Osteocyte (in vitro differentiated cells): Measurements from ENCODE around the gene NBPF1. TPM values are rescaled to one million over a fixed set of nuclear protein-coding genes. Genes with fewer than 3 reads are reported as not detected.
A peak's percentile ranks its signal among the peaks of the same experiment; 100 is the strongest.
"Not testable (repeated sequence)": the region's sequence is repeated elsewhere in the genome, so short reads cannot be mapped to it uniquely, and the experiment has no call there.

ENCODE experiments used
- DNase-seq: peaks from one replicate; pipeline ENCODE4 v3.0.0; 2021; ENCODE audit warnings: mixed read lengths; ENCODE audit not compliant: unreplicated experiment; ENCODE audit errors: extremely low spot score
- H3K27ac Mint-ChIP-seq: one replicate; pipeline ENCODE4 v1.8.0; 2021; ENCODE audit warnings: mild to moderate bottlenecking, mixed read lengths; ENCODE audit not compliant: unreplicated experiment
- H3K27me3 Mint-ChIP-seq: one replicate; pipeline ENCODE4 v1.8.0; 2021; ENCODE audit warnings: mixed read lengths; ENCODE audit not compliant: unreplicated experiment
- H3K36me3 Mint-ChIP-seq: one replicate; pipeline ENCODE4 v1.8.0; 2021; ENCODE audit warnings: mixed read lengths; ENCODE audit not compliant: unreplicated experiment
- H3K4me1 Mint-ChIP-seq: one replicate; pipeline ENCODE4 v1.8.0; 2021; ENCODE audit warnings: mixed read lengths; ENCODE audit not compliant: unreplicated experiment
- H3K4me3 Mint-ChIP-seq: one replicate; pipeline ENCODE4 v1.8.0; 2021; ENCODE audit warnings: mild to moderate bottlenecking, moderate library complexity, mixed read lengths; ENCODE audit not compliant: unreplicated experiment
- H3K9me3 Mint-ChIP-seq: one replicate; pipeline ENCODE4 v1.8.0; 2021; ENCODE audit warnings: mixed read lengths; ENCODE audit not compliant: unreplicated experiment
- total RNA-seq: library from RNA; stranded (reverse); gene quantifications from 2 replicates; pipeline ENCODE4 v1.2.1, GENCODE V29; 2021
- TF ChIP-seq, protein P1 (sequence below): fragments of 200-600 bp; sonication (generic); IDR thresholded peaks from 2 replicates; pipeline ENCODE4 v1.5.0; 2021; ENCODE audit warnings: antibody characterized with exemption, mild to moderate bottlenecking, moderate library complexity

Gene NBPF1
- total RNA-seq, 1 donor from 2014 or later: 50.1 TPM

DNA sequence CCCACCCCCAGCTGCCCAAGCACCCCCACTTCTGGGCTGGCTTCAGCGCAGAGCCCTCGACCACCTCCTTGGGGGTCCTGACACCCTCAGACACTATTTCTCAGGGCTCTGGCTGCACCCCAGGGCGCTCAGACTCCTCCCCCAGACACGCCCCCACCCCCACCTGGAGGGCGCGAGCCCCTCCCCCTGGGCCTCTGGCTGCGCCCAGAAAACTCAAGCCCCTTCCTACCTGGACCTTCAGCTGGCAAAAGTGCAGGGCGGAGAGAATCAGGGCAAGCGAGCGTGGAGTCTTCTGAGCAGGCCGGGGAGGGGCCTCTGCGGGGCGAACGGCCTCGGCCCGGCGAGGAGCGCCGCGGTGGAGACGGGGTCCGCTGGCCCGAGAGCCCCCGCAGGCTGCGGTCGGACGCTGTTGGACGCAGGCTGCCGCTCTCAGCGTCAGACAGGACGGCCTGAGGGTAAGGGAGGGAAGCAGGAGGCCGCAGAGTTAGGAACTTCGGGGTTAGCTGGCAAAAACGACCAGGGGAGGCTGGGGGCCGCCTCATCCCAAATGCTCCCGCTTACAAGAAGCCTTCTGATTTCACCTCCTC is 17.4 kb upstream of the NBPF1 start:
- Mint-ChIP-seq H3K9me3 (no peaks in the 10 kb centered on the region), H3K4me3 (no peak overlapping the region), H3K27me3 (no peaks in the 10 kb centered on the region), H3K27ac (no peak overlapping the region), H3K36me3 (peaks cover 70% of the 10 kb centered on the region), H3K4me1 (no peaks in the 10 kb centered on the region)
- TF ChIP-seq, protein P1, sequence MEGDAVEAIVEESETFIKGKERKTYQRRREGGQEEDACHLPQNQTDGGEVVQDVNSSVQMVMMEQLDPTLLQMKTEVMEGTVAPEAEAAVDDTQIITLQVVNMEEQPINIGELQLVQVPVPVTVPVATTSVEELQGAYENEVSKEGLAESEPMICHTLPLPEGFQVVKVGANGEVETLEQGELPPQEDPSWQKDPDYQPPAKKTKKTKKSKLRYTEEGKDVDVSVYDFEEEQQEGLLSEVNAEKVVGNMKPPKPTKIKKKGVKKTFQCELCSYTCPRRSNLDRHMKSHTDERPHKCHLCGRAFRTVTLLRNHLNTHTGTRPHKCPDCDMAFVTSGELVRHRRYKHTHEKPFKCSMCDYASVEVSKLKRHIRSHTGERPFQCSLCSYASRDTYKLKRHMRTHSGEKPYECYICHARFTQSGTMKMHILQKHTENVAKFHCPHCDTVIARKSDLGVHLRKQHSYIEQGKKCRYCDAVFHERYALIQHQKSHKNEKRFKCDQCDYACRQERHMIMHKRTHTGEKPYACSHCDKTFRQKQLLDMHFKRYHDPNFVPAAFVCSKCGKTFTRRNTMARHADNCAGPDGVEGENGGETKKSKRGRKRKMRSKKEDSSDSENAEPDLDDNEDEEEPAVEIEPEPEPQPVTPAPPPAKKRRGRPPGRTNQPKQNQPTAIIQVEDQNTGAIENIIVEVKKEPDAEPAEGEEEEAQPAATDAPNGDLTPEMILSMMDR: no peak
- peak; percentile 94 for DNase-seq

DNA sequence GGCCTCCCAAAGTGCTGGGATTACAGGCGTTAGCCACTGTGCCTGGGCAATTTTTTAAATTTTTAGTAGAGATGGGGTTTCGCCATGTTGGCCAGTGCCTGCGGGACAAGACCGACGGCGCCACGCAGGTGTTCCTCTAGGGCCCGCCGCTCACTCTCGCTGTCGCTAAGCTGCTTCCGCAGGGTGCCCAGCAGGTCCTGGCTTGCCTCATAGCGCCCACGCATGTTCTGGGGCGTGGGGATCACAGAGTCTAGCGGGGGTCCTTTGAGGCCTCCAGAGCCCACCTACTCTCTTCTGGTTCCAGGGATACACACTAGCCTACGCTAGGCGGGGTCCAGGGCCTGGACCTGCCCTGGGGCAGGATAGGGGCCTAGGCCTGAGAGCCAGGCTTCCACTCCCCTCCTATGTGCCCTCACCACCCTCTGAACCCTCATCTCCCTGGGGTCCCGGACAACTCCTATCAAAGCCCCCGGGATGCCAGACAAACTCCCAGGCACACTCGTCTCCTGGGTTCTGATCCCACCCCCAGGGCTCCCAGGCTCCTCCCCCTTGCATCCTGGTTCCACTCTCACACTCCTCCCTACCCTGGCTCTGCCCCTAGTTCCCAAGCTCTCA is 16.7 kb upstream of the NBPF1 start:
- H3K9me3 Mint-ChIP-seq, H3K4me3 Mint-ChIP-seq, H3K27ac Mint-ChIP-seq, H3K4me1 Mint-ChIP-seq, H3K27me3 Mint-ChIP-seq: not testable (repeated sequence)
- peak; percentile 94 for DNase-seq
- peaks cover 72% of the 10 kb centered on the region for H3K36me3 Mint-ChIP-seq

DNA sequence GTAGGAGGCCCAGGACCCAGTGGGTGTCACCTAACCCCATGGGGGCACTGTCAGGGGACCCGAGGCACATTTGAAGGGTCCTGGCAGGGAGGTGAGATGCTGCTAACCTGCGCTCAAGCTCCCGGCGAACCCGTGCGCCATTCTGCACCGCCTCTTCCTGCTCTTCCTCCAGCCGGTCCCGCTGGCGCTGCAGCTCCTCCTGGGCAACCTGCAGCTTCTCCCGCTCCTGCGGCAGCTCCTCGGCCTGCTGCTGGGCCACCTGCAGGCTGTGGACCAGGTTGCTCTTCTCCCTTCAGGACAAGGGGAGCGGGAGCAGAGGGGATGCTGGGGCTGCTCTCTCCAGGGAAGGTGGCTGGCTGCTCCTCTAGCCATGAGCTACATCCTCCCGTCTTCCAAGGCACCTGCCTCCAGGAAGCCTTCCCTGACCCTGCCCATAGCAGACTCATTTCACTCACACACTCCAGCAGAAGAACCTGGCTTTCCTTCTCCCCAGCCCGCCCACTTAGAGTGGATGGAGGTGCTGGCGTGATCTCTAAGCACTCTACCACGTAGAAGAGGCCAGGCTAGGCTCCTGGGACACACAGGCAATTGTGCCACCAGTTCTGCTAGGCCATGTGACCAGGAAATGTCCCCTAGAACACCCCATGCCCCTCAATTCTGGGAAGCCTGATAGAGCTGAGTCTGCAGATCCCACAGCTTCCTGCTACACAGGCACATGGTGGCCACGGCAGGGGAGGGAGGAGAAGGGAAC is 15.2 kb upstream of the NBPF1 start:
- Mint-ChIP-seq H3K27ac (no peak overlapping the region), H3K9me3 (no peaks in the 10 kb centered on the region), H3K36me3 (peaks cover 62% of the 10 kb centered on the region), H3K4me3 (no peak overlapping the region), H3K4me1 (no peaks in the 10 kb centered on the region), H3K27me3 (no peaks in the 10 kb centered on the region)
- DNase-seq: peak; percentile 93
- TF ChIP-seq, protein P1: no peak

DNA sequence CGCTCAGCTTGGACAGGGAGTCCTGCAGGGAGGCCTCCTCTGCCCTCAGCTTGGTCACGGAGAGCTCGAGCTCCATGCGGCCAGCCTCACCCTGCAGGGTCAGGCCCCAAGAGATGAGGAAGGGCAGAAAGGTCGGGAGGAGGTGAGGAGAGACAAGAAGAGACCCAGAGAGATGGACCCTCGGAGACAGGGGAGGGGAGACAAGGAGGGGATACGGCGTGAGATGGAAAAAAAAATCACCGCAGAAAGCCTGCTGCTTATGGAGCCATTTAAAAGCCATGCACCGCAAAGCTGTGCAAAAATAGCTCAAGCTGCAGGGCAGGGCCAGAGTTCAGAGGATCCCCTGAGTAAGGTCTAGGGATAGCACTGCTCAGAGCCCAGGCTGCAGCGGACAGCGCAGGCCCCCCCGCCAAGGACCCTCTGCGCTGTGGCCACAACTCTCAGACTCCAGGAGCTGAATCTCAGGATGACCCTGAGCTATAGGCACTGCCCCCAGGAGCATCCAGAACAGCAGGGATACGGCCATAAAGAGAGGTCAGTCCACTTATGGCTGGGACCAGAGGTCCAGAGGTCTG is 13.1 kb upstream of the NBPF1 start:
- H3K4me1 Mint-ChIP-seq, DNase-seq, H3K4me3 Mint-ChIP-seq: not testable (repeated sequence)

DNA sequence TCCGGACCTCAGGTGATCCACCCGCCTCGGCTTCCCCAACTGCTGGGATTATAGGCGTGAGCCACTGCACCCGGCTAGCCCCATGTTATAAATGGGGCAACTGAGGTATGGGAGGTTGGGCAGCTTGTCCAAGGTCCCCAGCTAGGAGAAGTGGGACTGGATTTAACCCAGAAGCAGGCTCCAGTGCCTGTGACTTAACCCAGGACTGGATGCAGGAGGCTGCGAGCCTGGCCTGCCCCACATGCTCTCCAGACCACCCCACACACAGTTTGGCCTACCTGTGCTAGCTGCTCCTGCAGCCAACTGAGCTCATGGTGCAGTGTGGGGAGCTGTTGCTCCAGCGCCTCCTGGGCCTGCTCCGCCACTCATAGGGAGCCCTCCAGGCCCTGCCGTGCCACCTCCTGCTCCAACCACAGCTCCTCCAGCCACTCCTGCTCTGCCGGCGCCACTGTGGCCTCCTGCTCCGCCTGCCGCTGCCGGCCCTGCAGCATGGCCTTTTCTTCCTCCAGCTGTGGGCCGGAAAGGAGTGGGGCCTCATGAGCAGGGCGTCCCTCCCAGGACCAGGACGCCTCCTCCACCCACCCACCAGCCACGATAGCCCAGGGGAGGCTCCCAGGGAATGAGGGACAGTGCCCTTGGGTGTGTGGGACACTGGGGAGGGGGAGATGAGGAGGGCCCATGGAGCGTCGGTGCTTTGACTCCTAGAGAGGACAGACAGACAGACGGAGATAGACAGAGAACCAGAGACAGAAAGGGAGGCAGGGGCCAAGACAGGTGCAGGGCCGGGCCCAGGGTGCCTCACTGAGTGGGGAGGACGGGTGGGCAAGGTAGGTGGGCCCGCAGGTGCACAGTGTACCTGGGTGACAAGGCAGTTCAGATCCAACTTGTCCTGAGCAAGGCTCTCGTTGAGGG is 12.4 kb upstream of the NBPF1 start:
- H3K9me3 Mint-ChIP-seq: no peaks in the 10 kb centered on the region
- DNase-seq: peak; percentile 94
- peaks cover 40% of the 10 kb centered on the region for H3K36me3 Mint-ChIP-seq
- H3K27ac Mint-ChIP-seq: no peak overlapping the region
- no peak overlapping the region for H3K4me3 Mint-ChIP-seq
- TF ChIP-seq, protein P1: no peak
- no peaks in the 10 kb centered on the region for H3K4me1 Mint-ChIP-seq
- H3K27me3 Mint-ChIP-seq: no peaks in the 10 kb centered on the region

More for the DNA sequence above, 13.1 kb upstream of the NBPF1 start:
- not testable (repeated sequence) for H3K27me3 Mint-ChIP-seq, H3K9me3 Mint-ChIP-seq, H3K27ac Mint-ChIP-seq
- H3K36me3 Mint-ChIP-seq: peaks cover 45% of the 10 kb centered on the region

DNA sequence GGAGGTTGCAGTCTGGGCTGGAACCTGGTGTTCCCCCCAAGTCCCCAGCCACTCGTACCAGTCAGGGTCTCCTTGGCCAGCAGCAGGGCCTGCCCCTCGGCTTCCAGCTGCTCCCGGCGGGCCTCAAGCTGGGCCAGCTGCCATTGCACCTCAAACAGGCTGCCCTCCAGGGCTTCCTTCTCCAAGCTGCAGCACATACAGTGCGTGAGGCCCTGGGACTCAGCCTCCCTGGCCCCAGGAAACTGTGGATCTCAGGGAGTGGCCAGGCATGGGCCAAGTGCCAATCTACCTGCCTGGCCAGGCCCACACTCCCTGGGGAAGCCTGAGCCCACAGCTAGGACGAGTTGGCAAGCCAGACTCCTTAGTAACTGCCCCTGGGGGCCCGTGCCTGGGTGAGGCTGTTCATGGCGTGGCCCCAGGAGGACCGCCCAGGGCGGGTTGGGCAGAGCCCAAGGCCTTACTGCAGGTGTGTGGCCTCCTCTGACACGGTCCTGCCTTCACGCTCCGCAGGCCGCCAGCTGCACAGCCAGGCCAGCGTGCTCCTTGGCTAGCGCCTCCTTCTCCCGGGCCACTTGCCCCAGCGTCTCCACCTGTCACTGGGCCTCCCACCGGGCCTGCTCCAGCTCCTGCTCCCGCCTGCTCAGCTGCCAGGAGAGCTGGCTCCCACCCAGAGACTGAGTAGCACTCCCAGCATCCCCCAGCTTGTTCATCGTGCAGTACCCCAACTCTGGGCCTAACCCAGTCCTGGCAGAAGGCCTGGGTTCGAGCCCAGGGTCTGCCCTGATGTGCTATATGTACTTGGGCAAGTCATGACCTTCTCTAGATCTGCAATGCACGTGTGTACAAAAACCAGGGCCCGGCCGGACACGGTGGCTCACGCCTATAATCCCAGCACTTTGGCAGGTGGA is 10.7 kb upstream of the NBPF1 start:
- DNase-seq: peak; percentile 90
- not testable (repeated sequence) for H3K9me3 Mint-ChIP-seq, H3K4me1 Mint-ChIP-seq, H3K27me3 Mint-ChIP-seq, H3K27ac Mint-ChIP-seq, H3K4me3 Mint-ChIP-seq
- H3K36me3 Mint-ChIP-seq: peaks cover 25% of the 10 kb centered on the region

DNA sequence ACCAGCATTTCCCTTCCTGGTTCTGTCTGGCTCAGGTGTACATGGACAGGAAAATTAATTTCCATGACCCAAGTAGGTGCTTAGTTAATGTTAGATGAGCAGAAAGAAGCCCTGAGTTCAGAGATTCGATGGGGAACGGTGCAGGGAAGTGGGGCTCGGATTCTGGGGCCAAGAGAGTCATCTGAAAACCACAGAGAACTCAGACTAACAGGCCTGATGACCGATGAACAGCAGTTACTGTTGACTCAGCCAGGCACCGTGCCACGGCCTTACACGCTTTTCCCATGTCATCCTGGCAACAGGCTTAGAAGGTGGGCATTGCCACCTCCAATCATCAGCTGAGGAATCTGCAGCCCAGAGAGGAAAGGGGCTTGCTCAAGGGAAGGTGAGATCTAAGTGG is 10.0 kb upstream of the NBPF1 start:
- H3K4me3 Mint-ChIP-seq, H3K27ac Mint-ChIP-seq, H3K9me3 Mint-ChIP-seq, H3K4me1 Mint-ChIP-seq, H3K27me3 Mint-ChIP-seq: not testable (repeated sequence)
- peaks cover 18% of the 10 kb centered on the region for H3K36me3 Mint-ChIP-seq
- DNase-seq: peak; percentile 87
